ENCODE data around the gene NEUROD6.

Gene NEUROD6

DNA sequence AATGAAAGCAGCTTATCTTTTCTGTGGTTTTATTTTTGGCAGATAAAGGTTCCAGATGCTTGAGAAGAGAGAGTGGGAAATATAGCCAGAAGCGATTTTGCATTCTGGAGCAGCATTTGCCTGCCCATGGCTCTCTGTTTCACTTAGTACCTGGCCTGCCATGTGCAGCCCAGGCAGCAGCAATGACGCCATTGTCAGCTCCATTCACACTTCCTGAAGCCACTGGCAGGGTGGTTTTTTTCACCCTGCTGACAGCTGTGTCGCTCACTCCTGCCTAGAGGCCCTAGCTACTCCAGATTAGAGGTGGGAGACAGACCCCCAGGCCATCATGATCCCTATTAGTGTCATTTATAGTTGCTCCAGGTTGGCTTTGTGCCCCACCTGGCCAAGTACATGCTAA is 30.1 kb upstream of the NEUROD6 start:
- DNase-seq (ENCODE audit: low read depth): no peak
- TF ChIP-seq, protein P1, sequence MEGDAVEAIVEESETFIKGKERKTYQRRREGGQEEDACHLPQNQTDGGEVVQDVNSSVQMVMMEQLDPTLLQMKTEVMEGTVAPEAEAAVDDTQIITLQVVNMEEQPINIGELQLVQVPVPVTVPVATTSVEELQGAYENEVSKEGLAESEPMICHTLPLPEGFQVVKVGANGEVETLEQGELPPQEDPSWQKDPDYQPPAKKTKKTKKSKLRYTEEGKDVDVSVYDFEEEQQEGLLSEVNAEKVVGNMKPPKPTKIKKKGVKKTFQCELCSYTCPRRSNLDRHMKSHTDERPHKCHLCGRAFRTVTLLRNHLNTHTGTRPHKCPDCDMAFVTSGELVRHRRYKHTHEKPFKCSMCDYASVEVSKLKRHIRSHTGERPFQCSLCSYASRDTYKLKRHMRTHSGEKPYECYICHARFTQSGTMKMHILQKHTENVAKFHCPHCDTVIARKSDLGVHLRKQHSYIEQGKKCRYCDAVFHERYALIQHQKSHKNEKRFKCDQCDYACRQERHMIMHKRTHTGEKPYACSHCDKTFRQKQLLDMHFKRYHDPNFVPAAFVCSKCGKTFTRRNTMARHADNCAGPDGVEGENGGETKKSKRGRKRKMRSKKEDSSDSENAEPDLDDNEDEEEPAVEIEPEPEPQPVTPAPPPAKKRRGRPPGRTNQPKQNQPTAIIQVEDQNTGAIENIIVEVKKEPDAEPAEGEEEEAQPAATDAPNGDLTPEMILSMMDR (conservative IDR thresholded peaks at IDR 0.05; ENCODE audit: low read length): no peak
- H3K4me3 ChIP-seq (ENCODE audit: low read length): no peak overlapping the region

DNA sequence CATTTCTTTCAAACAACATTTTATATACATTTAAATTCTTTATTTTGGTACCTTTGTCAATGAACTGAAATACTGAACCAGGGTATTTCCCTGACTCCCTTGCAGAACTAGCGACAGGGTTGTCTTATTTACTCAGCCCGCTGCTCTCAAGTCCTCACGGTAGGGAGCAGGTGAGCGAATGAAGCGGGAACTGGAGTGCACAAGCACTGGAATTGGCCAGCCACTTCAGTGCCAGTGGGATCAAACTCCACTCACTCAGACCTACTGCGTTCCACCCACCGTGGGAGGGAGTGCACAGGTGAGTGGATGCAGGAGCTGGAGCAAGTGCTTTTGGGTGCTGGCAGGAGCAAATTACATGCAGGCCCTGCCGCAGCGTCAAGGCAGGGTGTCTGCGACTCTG is 28.1 kb upstream of the NEUROD6 start:
- DNase-seq (ENCODE audit: low read depth): no peak
- H3K4me3 ChIP-seq (ENCODE audit: low read length): no peak overlapping the region
- TF ChIP-seq, protein P1 (conservative IDR thresholded peaks at IDR 0.05; ENCODE audit: low read length): no peak

DNA sequence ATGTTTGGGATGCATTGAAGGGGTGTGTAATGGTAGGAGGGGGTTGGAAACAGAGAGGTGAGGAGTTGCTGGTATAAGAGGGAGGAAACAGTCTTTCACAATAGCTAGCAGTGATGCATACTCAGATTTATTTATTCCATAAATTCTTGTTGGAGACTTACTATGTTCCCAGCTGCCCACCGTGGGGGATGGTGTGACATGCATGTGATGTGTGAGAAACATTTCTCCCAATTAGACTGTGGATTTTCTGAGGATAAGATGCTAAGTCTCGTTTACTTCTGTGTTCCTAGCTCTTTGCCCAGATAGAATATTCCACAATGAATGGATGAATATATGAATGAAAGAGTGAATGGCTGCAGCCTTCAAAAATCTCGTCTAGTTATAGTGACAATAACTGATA is 23.0 kb upstream of the NEUROD6 start:
- DNase-seq (ENCODE audit: low read depth): no peak
- TF ChIP-seq, protein P1 (conservative IDR thresholded peaks at IDR 0.05; ENCODE audit: low read length): no peak
- no peak overlapping the region for H3K4me3 ChIP-seq (ENCODE audit: low read length)

DNA sequence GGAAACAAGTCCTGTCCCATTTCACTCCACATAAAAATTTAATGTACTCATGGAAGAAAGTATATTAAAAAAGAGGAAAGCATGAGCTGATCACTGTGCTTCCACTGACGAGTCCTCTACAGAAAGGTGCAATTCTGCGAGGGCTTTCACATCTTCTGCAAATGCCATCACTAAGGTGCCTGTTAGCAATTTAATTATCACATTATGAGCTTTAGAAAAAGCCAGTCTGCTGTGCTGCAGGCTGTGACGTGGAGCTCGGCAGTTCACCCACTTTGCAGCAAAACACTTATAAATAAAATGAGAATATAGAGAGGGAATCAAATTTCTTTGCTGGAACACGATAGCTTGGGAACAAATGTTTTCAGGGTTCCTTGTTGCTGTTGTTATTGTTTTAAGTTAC is 22.5 kb upstream of the NEUROD6 start:
- no peak for DNase-seq (ENCODE audit: low read depth)
- no peak overlapping the region for H3K4me3 ChIP-seq (ENCODE audit: low read length)
- TF ChIP-seq, protein P1 (conservative IDR thresholded peaks at IDR 0.05; ENCODE audit: low read length): no peak

DNA sequence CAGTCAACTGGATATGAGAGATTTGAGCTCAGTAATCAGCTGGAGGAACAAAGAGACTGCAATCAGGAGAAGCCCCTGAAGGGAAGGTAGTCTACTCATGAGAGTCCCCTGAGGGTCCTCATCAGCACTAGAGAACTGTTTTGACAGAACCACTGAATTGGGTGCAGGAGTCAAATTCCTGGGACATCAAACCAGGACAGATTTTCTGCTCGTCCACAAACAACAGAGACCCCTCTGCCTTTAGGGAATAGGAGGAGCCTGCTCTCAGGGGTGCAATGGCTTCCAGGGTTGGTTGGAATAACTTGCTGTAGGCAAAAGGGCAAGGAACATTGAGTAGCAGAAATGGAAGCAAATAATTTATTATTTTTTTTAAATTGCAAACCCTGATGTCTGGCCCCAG is 21.9 kb upstream of the NEUROD6 start:
- no peak overlapping the region for H3K4me3 ChIP-seq (ENCODE audit: low read length)
- no peak for DNase-seq (ENCODE audit: low read depth)
- TF ChIP-seq, protein P1 (conservative IDR thresholded peaks at IDR 0.05; ENCODE audit: low read length): no peak

DNA sequence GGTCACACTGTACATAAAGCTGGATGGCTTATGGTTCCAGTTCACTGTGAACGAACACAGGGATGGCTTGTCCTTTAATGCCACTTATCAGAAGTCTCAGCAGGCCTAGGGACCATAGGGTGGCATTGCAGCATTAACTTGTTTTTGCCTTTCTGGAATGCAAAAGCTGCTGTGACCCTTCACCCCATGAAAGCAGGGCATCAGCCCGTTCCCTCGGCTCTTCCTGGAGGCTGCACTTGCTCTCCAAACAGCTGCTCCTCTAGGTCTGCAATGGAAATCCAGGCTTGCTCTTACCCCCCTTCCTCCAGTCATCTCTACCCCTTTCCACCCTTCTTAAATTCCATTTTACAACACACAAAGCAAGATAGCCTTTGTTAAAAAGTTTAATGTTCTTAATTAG is 17.9 kb upstream of the NEUROD6 start:
- H3K4me3 ChIP-seq (ENCODE audit: low read length): no peak overlapping the region
- TF ChIP-seq, protein P1 (conservative IDR thresholded peaks at IDR 0.05; ENCODE audit: low read length): no peak
- DNase-seq (ENCODE audit: low read depth): no peak

DNA sequence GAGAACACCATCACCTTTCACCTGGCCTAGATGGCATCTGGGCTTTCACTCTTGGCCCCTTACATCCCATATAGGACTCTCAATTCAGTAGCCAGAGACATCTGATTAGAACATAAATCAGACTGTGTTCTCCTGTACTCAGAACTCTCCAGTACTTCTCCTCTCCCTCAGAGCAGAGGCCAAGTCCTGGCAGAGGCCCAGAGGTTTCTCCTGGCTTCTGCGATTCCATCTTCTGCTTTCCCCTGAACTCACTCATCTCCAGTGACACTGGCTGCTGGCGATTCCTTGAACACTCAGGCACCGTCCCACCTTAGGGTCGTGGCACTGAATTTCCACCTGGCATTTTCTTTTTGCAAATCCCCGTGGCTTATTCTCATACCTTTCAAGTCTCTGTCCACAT is 4.9 kb upstream of the NEUROD6 start:
- H3K4me3 ChIP-seq (ENCODE audit: low read length): no peak overlapping the region
- TF ChIP-seq, protein P1 (conservative IDR thresholded peaks at IDR 0.05; ENCODE audit: low read length): no peak
- no peak for DNase-seq (ENCODE audit: low read depth)

All from AG10803 (cell line).